ENCODE data around the gene RNASE11. TPM values are rescaled to one million over a fixed set of nuclear protein-coding genes. Genes with fewer than 3 reads are reported as not detected.

The RNASE11 gene
- total RNA-seq, 4 donors from 2014 or later: not detected

- DNase-seq (ENCODE audit: low spot score in 2 of 2): no peak
- peaks cover 0 to 17% (median 0%) of the 10 kb centered on the region in 4 donors for H3K9me3 ChIP-seq
- H3K27me3 ChIP-seq: no peaks in the 10 kb centered on the region
- 72 to 73% methylated on average over 2 of the region's 2 CpGs for WGBS, 2 donors
- H3K4me3 ChIP-seq: no peak overlapping the region
- no peak for TF ChIP-seq EP300 (IDR thresholded peaks at IDR 0.05)
- TF ChIP-seq CTCF (IDR thresholded peaks at IDR 0.05): no peak
- TF ChIP-seq POLR2A (IDR thresholded peaks at IDR 0.05): no peak
- H3K4me1 ChIP-seq: no peaks in the 10 kb centered on the region
- H3K27ac ChIP-seq: no peak overlapping the region
- H3K36me3 ChIP-seq: no peaks in the 10 kb centered on the region
Measured at GRCh38 chr14:20564501-20564997, 23.3 kb downstream of the RNASE11 start.

- WGBS, 2 donors: 84 to 90% methylated on average over 1 of the region's 1 CpG
- no peaks in the 10 kb centered on the region for H3K4me1 ChIP-seq
- peaks cover 0 to 12% (median 0%) of the 10 kb centered on the region in 4 donors for H3K9me3 ChIP-seq
- no peak overlapping the region for H3K4me3 ChIP-seq
- no peak overlapping the region for H3K27ac ChIP-seq
- DNase-seq (ENCODE audit: low spot score in 2 of 2): no peak
- no peaks in the 10 kb centered on the region for H3K27me3 ChIP-seq
- H3K36me3 ChIP-seq: no peaks in the 10 kb centered on the region
- no peak for TF ChIP-seq POLR2A (IDR thresholded peaks at IDR 0.05)
- TF ChIP-seq CTCF (IDR thresholded peaks at IDR 0.05): no peak
- TF ChIP-seq EP300 (IDR thresholded peaks at IDR 0.05): no peak
Measured at GRCh38 chr14:20563971-20564370, 23.8 kb downstream of the RNASE11 start.

- H3K27me3 ChIP-seq: no peaks in the 10 kb centered on the region
- no peaks in the 10 kb centered on the region for H3K9me3 ChIP-seq
- no peaks in the 10 kb centered on the region for H3K4me1 ChIP-seq
- TF ChIP-seq CTCF (IDR thresholded peaks at IDR 0.05) (no peak), POLR2A (IDR thresholded peaks at IDR 0.05) (no peak)
- no peaks in the 10 kb centered on the region for H3K36me3 ChIP-seq
- WGBS, 2 donors: 89 to 91% methylated on average over 3 of the region's 3 CpGs
- H3K4me3 ChIP-seq: no peak within 1 kb of the TSS
- no peak for DNase-seq (ENCODE audit: low spot score in 2 of 2)
- H3K27ac ChIP-seq: no peak within 1 kb of the TSS
Measured at GRCh38 chr14:20560961-20561360, 26.8 kb downstream of the RNASE11 start, which contains the start of gene RNASE9. RNASE9 (minus strand) TSS chr14:20561047.

GRCh38 chr14:20559461-20559904, 28.3 kb downstream of the RNASE11 start:
- Histone ChIP-seq H3K4me1 (no peaks in the 10 kb centered on the region), H3K27me3 (no peaks in the 10 kb centered on the region), H3K9me3 (no peaks in the 10 kb centered on the region), H3K4me3 (no peak overlapping the region), H3K27ac (no peak overlapping the region), H3K36me3 (no peaks in the 10 kb centered on the region)
- 38 to 51% methylated on average over 2 of the region's 2 CpGs for WGBS, 2 donors
- DNase-seq (ENCODE audit: low spot score in 2 of 2): no peak
- TF ChIP-seq EP300 (IDR thresholded peaks at IDR 0.05) (no peak), CTCF (IDR thresholded peaks at IDR 0.05) (no peak), POLR2A (IDR thresholded peaks at IDR 0.05) (no peak)

GRCh38 chr14:20557212-20557542, 30.6 kb downstream of the RNASE11 start:
- no peak overlapping the region for H3K27ac ChIP-seq
- H3K4me1 ChIP-seq: no peaks in the 10 kb centered on the region
- no peak for DNase-seq (ENCODE audit: low spot score in 2 of 2)
- no peaks in the 10 kb centered on the region for H3K36me3 ChIP-seq
- no peaks in the 10 kb centered on the region for H3K9me3 ChIP-seq
- WGBS, 2 donors: 48 to 53% methylated on average over 2 of the region's 2 CpGs
- no peaks in the 10 kb centered on the region for H3K27me3 ChIP-seq
- no peak overlapping the region for H3K4me3 ChIP-seq
- TF ChIP-seq POLR2A (IDR thresholded peaks at IDR 0.05): no peak
- no peak for TF ChIP-seq CTCF (IDR thresholded peaks at IDR 0.05)

Measured in tibial nerve (tissue), 4 donors.